ENCODE data around the gene MAP3K19.

The MAP3K19 gene

DNA sequence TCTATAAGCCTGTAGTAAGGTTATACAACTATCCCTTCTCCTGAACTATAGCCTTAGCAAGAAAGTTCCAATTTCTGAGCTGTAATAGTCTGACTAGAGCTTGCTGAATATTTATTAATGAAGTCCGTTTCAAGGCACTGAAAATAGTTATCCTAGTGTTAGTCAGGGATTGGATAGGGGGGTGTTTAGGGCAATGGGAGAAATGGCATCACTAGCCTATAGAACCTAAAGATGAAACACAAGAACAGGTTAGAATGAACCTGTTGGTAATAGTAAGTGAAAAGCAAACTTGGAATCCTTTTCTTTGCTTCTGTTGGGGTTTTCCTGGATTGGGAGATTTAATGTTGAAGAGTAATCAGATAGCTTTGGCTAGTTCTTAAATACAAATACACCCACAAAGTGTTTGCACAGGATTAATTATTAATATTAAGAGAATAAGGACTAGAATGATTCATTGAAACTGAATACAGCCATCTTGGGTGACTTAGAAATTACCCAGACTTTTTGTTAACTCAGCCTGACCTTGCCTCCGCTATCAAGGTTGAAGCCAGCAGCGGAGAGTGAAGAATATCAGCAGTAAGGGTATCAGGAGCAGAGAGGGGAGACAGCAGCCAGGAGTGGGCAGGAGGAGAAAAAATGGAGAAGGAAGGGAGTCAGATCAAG lies 114.3 kb downstream of the MAP3K19 start:
- TF ChIP-seq, protein P1, sequence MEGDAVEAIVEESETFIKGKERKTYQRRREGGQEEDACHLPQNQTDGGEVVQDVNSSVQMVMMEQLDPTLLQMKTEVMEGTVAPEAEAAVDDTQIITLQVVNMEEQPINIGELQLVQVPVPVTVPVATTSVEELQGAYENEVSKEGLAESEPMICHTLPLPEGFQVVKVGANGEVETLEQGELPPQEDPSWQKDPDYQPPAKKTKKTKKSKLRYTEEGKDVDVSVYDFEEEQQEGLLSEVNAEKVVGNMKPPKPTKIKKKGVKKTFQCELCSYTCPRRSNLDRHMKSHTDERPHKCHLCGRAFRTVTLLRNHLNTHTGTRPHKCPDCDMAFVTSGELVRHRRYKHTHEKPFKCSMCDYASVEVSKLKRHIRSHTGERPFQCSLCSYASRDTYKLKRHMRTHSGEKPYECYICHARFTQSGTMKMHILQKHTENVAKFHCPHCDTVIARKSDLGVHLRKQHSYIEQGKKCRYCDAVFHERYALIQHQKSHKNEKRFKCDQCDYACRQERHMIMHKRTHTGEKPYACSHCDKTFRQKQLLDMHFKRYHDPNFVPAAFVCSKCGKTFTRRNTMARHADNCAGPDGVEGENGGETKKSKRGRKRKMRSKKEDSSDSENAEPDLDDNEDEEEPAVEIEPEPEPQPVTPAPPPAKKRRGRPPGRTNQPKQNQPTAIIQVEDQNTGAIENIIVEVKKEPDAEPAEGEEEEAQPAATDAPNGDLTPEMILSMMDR (IDR thresholded peaks at IDR 0.05; ENCODE audit: borderline replicate concordance, control extremely low read depth, extremely low read depth, insufficient read depth, missing control alignments), result no peak
- in situ Hi-C loops (cut with MboI; ENCODE audit: low sequenced_read_pairs, unreplicated experiment), result no loop called here
- no peak for DNase-seq (ENCODE audit: low spot score)

DNA sequence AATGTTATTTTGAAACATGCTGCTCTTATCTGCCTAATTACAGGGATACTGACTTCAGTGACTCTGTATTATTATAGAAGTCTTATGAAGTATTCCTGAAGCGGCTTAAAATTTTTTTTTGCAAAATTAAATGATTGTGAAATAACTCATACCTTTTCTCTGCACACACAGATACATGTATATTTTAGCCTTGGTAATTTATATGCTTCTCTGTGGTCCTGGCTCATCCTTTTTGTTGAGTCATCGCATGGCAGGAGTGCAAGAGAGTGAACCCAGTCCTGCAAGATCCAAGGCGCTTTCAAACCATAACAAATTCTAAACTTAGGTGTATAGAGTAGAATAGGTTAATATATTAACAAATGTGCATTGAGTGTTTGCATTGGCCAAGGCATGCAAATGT lies 120.1 kb downstream of the MAP3K19 start:
- TF ChIP-seq, protein P1 (IDR thresholded peaks at IDR 0.05; ENCODE audit: borderline replicate concordance, control extremely low read depth, extremely low read depth, insufficient read depth, missing control alignments), result no peak
- in situ Hi-C loops (cut with MboI; ENCODE audit: low sequenced_read_pairs, unreplicated experiment), result no loop called here
- no peak for DNase-seq (ENCODE audit: low spot score)

DNA sequence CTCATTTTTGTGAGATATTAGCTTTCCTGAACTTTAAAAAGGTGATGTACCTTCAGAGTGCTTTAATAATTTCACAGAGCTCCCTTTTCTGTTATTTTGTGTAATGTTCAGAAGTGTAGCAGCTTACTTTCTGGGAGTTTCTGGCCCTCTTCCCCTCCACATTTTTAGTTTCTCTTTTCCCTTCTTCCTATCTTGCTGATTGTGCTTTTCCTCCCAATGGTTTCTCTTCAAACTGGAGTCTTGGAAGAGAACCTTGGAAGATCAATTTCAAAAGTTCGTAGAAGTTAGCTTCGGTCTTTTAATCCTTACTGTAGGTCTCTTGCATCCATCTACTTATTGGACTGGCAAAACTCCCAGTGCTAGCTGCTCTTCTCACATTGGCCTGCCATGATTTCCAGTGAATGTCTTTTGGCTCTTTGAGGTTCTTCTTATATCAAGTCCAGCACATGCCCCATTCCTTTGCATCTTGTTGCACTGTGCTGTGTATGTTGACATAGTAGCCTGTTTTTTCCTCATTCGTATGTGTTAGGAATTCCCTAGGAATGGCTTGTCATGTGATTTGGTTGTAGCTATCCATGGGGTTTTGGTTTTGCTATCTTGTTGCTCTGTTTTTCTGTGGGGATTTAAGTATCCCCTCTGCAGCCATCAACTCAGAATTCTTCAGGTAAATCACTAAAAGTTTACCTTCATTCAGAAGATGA lies 120.9 kb downstream of the MAP3K19 start:
- TF ChIP-seq, protein P1 (IDR thresholded peaks at IDR 0.05; ENCODE audit: borderline replicate concordance, control extremely low read depth, extremely low read depth, insufficient read depth, missing control alignments), result no peak
- DNase-seq (ENCODE audit: low spot score), result no peak
- in situ Hi-C loops (cut with MboI; ENCODE audit: low sequenced_read_pairs, unreplicated experiment), result no loop called here

DNA sequence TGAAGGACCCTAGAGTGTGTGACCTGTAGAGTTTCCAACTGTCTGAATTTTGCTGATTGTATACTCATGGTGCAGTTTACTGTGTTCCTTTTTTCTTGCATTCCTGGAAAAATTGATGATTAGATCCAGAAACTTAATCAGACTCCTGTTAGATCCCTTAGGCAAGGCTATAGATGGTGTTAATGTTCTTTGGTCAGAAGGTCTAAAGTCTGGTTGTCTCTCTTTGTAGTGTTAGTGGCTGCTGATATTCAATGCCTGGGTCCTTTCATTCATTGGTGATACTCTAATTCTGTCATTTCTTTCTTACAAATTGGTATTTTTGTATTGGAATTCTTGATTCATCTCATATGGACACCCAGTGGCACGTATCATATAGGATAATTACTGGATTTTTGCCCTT lies 122.3 kb downstream of the MAP3K19 start:
- TF ChIP-seq, protein P1 (IDR thresholded peaks at IDR 0.05; ENCODE audit: borderline replicate concordance, control extremely low read depth, extremely low read depth, insufficient read depth, missing control alignments), result no peak
- DNase-seq (ENCODE audit: low spot score), result no peak
- in situ Hi-C loops (cut with MboI; ENCODE audit: low sequenced_read_pairs, unreplicated experiment), result no loop called here

DNA sequence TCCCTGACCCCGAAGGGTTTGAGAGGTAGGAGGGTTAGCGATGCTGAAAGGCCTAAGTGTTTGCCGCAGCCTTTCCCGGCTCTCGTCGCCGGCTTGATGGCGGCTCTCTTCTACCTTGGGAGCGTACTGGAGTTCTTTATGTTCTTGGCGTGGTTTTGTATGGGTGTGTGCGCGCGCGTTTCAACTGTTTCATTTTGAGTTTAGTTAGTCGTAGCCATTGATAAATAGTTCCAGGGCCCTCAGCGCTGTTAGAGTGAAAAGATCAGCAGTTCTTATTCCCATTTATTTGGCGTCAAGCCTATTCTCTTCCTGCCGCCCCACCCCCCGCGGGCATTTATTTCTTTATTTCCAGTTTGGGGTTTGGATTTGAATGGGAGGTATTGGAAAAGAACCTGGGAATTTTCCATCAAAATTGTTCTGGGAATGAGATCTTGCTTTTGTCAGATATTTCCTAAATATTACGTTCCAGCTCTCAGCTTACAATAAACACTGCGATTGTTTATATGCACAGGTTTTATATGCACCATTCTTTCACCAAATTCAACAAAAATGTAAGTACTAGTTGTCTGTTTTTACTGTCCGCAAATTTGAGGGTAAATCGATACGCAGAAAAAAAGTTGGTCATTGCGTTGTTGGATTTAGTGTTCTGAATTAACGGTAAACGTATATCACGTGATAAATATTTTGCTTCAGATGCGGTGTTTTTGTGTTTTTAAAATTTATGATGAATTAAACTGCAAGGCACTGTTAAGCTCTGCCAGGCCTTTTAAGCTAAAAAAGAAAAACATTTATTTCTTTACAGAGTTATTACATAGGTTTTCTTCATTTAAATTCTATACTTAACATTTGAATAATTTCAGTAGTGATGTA lies 127.7 kb downstream of the MAP3K19 start:
- TF ChIP-seq, protein P1 (IDR thresholded peaks at IDR 0.05; ENCODE audit: borderline replicate concordance, control extremely low read depth, extremely low read depth, insufficient read depth, missing control alignments), result no peak
- in situ Hi-C loops (cut with MboI; ENCODE audit: low sequenced_read_pairs, unreplicated experiment), result no loop called here
- DNase-seq (ENCODE audit: low spot score), result peak; percentile 29

DNA sequence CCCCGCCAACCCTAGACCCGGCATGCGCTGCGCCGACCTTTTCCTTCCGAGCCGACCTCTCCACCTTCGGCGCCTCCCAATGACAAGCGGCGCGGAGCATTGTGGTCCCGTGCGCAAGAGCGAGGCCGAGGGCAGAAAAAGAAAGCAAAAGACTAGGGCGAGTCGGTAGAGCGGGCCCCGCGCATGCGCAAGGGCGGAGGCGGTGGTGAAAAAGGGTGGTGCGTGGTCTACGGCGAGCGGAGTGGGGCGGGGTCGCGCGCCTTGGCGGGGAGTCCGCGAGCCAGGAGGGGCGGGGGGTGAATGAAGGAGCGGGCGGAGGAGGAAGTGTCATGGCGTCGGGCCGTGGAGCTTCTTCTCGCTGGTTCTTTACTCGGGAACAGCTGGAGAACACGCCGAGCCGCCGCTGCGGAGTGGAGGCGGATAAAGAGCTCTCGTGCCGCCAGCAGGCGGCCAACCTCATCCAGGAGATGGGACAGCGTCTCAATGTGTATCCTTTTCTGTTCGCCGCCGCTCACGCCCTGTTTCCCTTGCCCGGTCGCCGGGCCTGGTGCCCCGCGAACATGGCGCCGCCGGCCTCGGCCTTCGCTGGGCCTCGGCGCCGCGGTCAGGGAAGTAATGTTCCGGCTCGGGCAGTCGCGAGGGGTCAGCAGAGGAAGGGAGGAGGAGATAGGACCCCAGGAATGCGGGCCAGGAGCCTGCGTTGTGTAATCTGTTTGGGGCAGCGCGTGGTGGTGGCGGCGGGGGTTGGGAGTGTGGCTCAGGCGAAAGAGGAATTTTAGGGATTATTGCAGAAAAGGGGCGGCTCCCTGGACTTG lies 128.5 kb downstream of the MAP3K19 start, which contains the start of gene CCNT2:
TSS of gene CCNT2 (plus strand) at position 297 of the 815 bp plus-strand sequence. CDS start at position 330, 33 bp downstream.
- in situ Hi-C loops (cut with MboI; ENCODE audit: low sequenced_read_pairs, unreplicated experiment), result no loop called here
- peak; percentile 98 for DNase-seq (ENCODE audit: low spot score)

More for the DNA sequence above, 128.5 kb downstream of the MAP3K19 start, which contains the start of gene CCNT2:
- TF ChIP-seq, protein P1 (IDR thresholded peaks at IDR 0.05; ENCODE audit: borderline replicate concordance, control extremely low read depth, extremely low read depth, insufficient read depth, missing control alignments), result no peak
